GM18873 (cell line): Measurements from ENCODE around the gene FOXP1.
A peak's percentile ranks its signal among the peaks of the same experiment; 100 is the strongest.

Experiments used
- ATAC-seq: cut with Tn5 transposase; IDR thresholded peaks from one replicate; pipeline ENCODE4 v1.9.1; 2021; ENCODE audit warnings: mild to moderate bottlenecking, moderate library complexity, moderate number of reproducible peaks; ENCODE audit not compliant: unreplicated experiment, low FRiP score

Gene FOXP1

DNA sequence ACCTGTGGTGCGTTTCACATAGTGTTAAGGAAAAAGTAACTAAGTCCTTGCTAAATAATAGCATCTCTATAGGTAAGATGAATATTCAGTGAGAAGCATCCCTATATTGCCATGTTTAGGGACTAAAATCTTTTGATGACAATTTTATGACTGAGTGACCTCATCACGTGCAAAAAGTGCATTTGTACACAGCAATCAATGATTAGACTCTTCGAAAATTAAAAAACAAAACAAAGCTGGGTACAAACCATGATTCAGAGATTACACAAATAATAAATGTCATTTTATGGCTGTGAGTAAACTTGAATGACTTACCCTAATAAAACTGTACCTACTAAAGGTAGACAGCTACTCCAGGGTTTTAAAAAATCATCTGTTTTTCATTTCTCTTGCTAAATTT lies 505.3 kb downstream of the FOXP1 start:
- ATAC-seq, result no peak

DNA sequence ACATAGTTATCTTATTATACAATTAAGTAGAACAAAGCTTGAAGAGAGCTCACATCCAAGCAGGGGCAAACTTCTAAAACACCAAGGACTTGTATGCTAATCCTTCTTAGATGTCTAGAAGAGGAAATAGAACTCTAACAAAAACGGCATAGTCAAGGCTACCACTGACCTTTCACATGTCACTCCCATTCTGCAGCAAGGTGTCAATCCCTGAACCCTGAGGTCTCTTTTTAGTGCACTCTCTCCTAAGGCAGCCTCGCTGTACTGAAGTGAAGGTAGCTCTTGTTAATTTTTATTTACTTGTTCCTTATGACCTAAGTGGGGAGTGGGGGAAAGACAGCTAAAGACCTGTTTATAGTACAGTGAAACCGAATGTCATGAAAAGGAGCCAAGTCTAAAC lies 506.5 kb downstream of the FOXP1 start:
- ATAC-seq, result no peak

DNA sequence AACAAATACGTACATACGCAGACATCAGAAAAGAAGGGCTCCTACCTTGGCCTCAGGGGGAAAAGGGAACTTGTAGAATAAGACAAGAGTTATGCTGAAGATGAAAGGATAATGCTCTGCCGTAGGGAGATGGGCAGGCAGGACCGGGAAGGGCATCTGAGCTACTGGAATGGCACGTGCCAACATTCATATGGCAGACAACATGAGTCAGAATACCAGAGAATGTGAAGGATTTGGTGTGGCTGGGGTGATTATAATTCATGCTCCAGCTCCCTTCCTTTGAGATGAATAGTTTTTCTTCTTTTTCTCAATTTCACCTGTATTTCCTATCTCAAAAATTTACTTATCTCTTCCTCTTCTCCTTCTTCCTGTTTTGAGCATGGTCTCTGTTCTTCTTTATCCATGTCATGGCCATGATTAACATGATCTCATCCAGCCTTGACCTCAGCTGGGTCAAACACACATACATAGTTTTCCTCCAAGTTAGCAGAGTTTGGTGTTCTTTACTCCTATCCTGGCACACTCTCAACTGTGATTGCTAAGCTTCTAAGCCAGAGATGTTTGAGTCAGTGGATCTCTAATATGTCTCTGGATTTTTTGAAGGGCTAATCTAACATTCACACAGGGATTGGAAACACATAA lies 507.0 kb downstream of the FOXP1 start:
- no peak for ATAC-seq

DNA sequence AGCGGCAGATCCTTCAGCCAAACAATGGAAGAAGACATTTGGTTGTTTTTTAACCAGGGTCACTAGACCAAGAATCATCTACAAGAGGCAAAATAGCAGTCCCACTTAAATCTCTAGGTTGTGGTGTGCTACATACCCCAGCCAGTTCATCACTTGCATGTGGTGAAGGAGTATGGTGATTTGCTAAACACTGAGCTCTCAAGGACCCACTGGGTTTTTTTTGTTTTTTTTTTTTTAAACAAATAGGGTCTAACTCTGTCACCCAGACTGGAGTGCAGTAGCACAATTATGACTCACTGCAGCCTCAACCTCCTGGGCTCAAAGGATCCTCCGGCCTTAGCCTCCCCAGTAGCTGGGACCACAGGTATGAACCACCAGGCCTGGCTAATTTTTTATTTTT lies 508.0 kb downstream of the FOXP1 start:
- no peak for ATAC-seq

DNA sequence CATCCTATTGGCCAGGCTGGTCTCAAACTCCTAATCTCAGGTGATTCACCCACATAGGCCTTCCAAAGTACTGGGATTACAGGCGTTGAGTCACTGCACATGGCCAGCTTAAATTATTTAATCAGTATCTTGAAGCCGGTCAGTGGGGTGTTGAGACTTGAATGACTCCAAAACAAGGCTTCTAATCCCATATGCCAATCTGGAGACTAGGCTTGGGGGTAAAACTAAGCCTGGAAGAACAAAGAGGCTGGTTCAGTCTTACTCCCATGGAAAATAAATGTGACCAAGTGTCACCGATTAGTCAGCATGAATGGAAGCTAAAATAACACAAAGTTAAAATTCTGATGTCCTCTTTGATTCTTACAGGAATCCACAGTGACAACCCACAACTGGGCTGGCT lies 509.1 kb downstream of the FOXP1 start:
- no peak for ATAC-seq

DNA sequence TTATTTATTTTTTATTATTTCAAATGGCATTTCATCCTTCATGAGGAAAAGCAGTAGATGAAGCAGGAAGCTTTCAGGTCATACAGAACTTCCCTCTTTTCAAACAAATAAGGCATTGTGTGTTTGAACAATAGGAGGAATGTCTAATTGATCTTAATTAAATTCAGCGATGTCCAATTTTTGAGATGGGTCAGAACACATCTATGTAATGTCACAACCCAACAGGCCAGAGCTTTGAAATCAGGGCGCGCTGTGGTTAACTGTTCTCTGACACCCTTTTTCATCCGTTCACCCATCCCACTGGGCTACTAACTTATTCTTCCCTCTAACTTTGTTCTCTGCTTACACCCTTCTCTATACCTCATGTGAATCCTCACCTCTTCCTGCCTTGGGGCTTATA lies 510.5 kb downstream of the FOXP1 start:
- ATAC-seq, result no peak

DNA sequence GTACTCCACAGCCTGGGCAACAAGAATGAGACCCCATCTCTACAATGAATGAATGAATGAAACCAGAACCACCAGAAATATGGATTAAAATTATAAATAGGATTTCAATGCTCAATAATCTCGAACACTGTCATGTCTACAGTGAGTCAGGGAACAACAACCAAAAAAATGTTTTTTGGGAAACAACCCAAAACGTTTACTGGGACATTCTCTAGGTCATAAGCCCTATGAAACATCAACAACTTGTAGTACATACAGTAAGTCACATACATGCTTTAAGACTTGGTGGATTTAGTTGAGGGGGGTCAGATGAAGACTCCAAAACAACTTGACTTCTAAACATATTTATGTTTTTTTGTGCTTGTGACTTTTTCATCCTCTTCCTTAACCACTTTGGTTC lies 511.2 kb downstream of the FOXP1 start:
- no peak for ATAC-seq

DNA sequence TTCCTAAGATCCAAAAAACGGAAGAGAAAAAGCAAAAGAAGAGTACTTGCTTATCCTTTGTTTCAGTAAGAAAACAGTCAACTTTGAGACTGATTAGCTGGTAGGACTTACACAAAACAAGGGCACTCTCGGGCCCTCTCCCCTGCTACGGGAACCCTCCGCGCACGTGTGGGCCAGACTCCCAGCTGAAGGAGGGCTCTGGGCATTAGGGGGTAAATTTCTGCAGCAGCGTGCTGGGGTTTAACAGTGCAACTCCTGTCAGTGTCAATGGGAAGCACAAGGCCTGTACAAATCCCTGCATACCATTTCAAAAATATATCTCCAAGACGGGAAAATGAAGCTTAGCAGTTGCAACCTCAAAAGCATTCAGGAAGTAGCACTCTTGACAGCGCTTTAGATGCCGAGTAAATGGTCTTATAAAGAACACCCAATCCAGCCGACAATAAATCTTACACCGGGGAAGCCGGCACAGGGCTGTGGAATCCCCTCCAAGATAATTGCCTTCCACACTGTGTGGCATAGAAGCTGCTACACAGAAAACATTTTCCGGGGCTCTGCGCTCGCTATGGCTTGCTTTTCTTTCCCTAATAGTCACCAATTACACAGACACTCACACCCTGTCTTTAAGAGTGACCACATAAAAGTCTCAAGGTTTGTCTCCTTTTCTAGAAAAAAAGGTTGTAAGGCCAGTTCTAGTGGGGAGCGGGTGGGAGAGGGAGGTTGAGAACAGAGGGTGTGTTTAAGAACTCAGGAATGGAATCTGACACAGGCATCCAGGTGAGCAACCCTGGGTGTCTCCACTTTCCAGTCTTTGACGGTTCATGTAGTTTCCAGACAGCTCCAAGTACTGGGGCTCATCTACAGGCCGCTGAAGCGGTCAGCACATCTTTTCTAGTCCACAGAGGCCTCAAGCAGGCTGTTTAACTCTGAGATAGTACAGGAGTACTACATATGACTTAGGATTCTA lies 512.7 kb downstream of the FOXP1 start:
- ATAC-seq, result no peak

DNA sequence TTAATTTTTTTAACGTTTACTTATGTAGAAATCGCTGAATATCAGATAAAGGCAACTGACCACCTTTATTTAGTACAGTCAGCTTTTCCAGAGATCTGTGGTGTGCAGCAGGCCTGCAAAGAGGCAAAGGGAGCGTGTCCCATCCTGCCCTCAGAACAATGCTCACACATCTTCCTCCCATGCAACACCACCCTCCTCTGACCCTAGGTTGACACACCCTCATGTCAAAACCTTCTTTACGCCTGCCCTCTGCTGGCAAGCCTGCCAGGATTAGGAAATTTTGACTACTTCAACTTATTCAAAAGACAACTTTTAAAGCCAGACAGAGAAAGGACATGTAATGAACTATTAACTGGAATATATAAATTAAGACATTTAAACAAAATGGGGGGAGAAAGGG lies 513.7 kb downstream of the FOXP1 start:
- ATAC-seq, result no peak

DNA sequence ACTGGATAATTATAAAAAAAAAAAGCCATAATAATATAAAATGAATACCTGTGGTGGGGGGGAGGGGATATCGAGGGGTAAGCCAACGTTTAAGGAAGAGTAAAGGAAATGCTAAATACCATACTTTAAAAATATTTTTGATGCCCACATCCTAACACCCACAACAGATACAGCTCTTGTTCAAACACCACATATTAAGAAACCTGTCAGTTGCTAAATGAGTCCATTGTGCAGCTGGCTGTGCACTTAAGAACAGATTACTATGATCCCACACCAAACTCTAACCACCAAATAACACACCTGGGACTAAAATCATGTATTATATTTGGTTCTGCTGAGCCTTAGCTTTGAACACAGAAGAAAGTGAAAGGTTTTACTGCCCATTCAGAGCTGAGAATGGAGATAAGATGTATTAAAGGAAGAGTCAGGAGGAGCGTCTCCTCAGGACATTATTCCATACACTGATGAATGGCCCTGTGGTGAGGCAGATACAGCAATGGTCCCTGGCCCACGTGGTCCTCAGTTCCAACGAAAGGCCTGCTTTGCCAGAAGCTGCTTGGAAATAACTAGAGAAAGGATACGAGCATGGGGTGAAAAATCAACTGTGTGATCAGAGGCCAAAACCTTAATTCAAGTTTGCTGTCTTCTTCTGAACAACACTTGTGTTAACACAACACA lies 515.4 kb downstream of the FOXP1 start:
- ATAC-seq, result peak; percentile 41

DNA sequence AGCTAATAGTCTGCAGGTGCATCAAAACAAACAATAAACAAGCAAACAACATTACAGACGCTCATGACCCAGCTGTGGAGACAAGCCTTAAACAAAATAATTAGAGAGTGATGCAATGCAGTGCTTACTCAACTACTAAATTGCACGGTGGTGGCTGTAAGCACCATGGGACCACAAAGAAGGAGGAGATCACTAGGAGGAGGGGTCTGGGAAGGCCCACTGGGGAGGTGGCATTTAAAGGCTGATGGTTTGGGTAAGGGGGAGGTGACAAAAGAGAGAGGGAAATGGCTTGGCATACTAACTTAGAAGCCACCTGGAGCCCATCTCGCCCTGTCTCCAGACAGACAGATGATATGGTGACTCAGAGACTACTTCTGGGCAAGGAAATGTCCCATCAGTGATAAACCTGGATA lies 516.7 kb downstream of the FOXP1 start:
- no peak for ATAC-seq

DNA sequence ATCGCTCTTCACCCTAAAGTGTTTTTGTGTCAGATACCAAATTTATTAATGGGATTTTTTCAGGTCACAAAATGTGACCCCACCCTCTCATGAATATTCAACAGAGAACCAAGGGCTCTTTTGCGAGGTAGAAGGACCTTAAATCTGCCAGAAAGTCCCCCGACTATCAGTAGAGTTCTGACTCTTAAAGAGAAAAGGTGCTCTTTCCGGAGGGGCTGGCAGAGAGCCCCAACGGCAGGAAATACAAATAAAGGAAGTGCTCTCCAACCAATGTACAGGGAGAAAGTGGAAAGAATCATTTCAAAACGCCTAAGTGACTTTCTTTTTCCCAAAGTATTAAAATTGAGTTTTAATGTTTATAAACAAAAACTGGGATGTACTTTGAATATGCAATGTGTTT lies 517.2 kb downstream of the FOXP1 start:
- no peak for ATAC-seq

DNA sequence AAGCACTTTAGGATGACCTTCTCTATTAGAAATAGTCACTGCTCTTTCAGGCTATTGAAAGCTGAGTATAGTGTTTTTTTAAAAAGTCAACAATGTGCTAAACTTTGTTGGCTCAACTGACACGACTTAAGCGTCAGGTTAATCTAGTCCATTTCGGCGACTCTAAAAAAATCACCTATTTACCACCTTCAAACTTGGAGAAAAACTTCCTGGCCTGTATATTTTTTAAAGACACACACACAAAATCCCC lies 517.8 kb downstream of the FOXP1 start:
- no peak for ATAC-seq

DNA sequence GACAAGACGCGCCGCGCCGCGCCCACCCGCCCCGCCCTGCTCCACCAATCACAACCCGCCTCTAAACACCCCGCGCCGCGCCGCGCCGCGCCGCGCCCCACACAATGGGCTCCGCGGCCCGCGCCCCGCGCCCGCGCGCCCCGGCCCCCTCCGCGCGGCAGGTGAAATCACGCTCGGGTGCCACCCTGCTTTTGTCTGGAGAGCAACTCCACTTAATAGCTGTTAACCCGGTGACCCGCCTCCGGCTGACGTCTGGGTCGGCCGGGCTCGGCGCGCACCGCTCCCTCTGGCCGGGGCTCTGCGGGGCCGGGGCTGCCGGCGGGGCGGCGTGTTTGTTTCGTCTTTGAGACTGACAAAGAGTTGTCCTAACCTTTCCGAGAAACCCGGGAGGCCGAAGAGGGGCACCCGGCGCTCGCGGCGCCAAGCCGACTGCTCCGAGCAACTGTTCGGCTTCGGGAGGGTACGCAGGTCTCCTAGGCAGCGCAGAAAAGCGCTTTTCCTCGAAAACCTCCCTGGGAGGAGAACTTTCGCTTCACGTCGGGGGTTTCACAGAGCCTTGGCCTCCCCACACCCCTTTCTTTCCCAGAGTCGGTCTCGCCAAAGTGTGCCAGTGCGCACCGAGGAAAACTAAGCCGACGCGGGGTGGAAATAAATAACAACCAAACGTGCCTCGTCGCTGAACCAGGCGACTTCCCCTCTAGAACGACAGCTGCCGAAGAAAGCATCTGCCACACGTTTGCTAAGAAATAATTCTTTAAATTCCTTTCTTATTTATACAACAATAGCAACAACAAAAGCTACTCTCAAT lies 518.4 kb downstream of the FOXP1 start:
- ATAC-seq, result no peak

DNA sequence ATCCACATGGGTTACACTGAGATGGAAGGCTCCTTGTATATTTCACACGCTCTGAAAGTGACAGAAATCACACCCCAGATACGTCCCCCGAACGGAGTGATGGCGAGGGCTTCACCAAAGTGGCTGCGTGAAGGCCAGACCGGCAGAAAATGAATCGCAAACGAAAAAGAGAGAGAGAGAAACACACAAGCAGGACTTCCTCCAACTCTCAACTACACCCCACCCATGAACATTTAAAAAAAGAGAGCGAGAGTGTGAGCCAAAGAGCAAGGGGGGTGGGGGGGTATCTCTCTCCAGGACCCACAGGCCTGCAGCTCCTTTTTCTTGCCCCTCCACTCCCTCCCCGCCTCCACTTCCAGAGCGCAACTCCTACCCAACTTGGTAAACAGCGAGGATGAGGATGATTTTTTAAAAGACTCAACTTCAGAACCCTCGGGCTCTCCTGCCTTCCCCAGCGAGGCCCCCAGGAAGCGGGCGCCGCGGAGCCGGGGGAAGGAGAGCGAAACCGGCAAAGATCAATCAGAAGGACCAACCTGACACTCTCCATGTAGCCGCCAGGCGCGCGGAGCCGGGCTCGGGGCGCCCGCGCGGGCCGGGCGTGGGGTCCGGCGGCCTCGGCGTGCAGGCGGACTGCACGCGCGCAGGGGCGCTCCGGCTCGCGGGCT lies 519.1 kb downstream of the FOXP1 start:
- ATAC-seq, result peak; percentile 55

DNA sequence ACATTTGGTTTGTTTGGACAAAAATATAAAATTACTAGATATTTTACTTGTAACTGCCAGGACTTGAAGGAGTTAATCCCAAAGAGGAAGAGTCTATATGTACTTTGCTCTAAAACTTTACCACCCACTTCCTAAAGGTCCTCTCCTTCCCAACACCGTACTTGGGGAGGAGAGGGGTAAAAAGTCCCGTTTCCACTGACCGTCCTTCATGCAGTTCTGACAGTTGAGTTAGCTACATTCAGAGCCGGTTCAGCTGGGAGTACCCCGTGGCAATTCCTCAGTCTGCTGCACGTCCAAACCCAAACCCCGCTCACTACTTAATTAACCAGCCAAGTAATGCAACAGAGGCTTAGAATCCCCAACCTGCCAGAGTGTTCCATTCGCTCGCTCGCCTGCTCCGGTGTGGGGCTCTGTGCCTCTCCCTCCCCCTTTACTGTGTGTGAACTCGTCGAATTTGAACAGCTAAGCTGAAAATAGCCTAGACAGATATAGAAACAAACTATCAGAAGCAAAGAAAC lies 519.7 kb downstream of the FOXP1 start:
- ATAC-seq, result no peak

DNA sequence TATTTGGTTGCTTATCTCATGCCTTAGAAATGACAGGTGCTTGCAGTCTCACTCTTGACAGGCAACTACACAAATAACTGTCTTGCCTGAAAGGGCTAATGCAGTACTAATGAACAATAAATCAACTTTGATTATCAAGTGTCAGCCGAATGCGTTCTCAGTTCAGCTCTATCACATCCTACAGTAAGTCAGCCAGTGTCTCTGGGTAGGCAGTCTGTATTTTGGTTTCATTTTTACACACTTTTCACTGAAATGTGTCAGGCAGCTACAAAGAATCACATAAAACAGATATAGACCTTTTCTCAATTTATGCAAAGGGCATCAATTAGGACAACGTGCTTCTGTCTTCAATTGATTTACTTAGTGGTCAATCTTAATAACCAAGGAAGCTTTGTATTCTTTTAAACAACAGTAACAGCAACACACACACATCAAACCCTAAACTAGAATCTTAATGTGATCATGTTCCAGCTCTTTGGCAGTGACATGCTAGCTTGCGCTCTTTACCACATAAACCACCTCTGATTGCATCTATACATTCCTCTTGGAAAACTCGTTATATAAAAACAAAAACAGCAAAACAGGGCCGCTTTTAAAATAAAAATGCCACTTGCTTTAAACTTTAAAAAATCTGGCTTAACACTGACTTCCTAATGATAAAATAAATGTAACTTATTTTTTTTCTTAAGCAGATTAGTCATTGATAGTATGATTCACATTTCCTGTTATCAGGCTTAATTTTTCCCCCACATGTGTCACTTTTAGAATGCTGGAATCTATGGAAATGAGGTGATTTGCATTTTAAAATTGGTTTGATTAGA lies 520.4 kb downstream of the FOXP1 start:
- ATAC-seq, result peak; percentile 47

DNA sequence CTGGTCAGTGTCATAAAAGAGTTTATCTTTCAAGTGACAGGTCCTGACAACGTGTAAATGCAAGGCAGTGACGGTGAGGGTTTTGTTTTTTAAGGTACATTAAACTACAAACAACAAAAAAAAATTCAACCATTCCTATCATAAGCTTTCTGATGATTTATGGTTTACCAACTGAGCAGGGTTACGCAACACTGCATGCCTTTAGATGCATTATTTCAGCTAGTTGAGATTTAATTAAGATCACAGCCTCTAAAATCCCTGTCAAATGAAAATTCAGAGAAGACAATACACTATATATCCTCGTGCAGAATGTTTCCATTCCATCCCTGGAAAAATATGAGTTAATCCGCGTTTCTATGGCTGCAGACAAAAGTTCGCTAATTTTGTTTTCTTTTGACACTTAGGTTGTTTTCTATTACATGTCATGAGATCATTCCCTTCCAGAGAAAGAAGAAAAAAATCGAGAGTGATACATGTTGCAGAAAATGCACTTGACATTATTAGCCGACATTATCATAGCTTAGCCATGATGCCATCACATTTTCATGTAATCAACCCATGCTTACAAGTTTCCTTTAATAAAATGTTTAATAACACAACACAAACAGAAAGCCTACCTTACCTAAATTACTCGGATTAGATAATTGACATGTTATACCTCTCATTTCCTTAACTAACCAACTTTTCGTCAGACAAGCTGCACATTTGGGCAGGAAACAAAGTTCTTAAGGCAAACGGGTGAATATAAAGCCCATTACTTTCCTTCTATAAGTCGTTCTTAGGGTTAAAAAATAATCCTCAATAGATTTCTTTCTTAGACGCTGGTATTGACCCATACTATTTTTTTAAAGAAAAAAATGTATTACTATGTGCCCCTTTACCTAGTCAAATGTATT lies 521.2 kb downstream of the FOXP1 start:
- ATAC-seq, result no peak
